ENCODE data around the gene ADSL.
"Not testable (repeated sequence)": the region's sequence is repeated elsewhere in the genome, so short reads cannot be mapped to it uniquely, and the experiment has no call there.

The ADSL gene

GRCh38 chr22:40346185-40347118 lies at the start of gene ADSL:
Gene ADSL, plus strand, starts transcription at chr22:40346500. Its CDS starts 59 bp downstream, at chr22:40346559.
- DNase-seq (ENCODE audit: low spot score) = peak; percentile 86

GRCh38 chr22:40300316-40300715 lies 46.0 kb upstream of the ADSL start:
- DNase-seq (ENCODE audit: low spot score) = no peak

- no peak for DNase-seq (ENCODE audit: low spot score)
These were observed 45.2 kb upstream of the ADSL start for GRCh38 chr22:40300884-40301672.

GRCh38 chr22:40302149-40302548 lies 44.2 kb upstream of the ADSL start:
- no peak for DNase-seq (ENCODE audit: low spot score)

- no peak for DNase-seq (ENCODE audit: low spot score)
These were observed 40.7 kb upstream of the ADSL start for GRCh38 chr22:40305625-40306024.

GRCh38 chr22:40308999-40309573 lies 37.2 kb upstream of the ADSL start:
- DNase-seq (ENCODE audit: low spot score) = no peak

GRCh38 chr22:40309631-40310030 lies 36.7 kb upstream of the ADSL start:
- no peak for DNase-seq (ENCODE audit: low spot score)

- no peak for DNase-seq (ENCODE audit: low spot score)
These were observed 36.1 kb upstream of the ADSL start for GRCh38 chr22:40310081-40310767.

- no peak for DNase-seq (ENCODE audit: low spot score)
These were observed 35.6 kb upstream of the ADSL start for GRCh38 chr22:40310768-40311120.

GRCh38 chr22:40311646-40312045 lies 34.7 kb upstream of the ADSL start:
- not testable (repeated sequence) for DNase-seq (ENCODE audit: low spot score)

GRCh38 chr22:40312050-40312449 lies 34.2 kb upstream of the ADSL start:
- no peak for DNase-seq (ENCODE audit: low spot score)

GRCh38 chr22:40313007-40313406 lies 33.3 kb upstream of the ADSL start:
- DNase-seq (ENCODE audit: low spot score) = no peak

- no peak for DNase-seq (ENCODE audit: low spot score)
These were observed 32.3 kb upstream of the ADSL start for GRCh38 chr22:40314041-40314440.

- no peak for DNase-seq (ENCODE audit: low spot score)
These were observed 25.6 kb upstream of the ADSL start for GRCh38 chr22:40320687-40321086.

- DNase-seq (ENCODE audit: low spot score) = no peak
These were observed 24.3 kb upstream of the ADSL start for GRCh38 chr22:40322021-40322420.

- no peak for DNase-seq (ENCODE audit: low spot score)
These were observed 23.4 kb upstream of the ADSL start for GRCh38 chr22:40322818-40323447.

GRCh38 chr22:40323681-40324171 lies 22.6 kb upstream of the ADSL start:
- DNase-seq (ENCODE audit: low spot score) = no peak

- no peak for DNase-seq (ENCODE audit: low spot score)
These were observed 21.6 kb upstream of the ADSL start for GRCh38 chr22:40324468-40325305.

- DNase-seq (ENCODE audit: low spot score) = no peak
These were observed 21.0 kb upstream of the ADSL start for GRCh38 chr22:40325315-40325714.

- no peak for DNase-seq (ENCODE audit: low spot score)
These were observed 19.2 kb upstream of the ADSL start for GRCh38 chr22:40326905-40327735.
